HepG2 (cell line): ENCODE measurements around the gene WDR7.

Source experiments
- EP300 ChIP-seq, 3 experiments: sonication (generic) in 1 of 3; formaldehyde crosslinking in 1 of 3; IDR thresholded peaks; 2 replicates each; pipeline versions ENCODE4 v1.5.1 to v1.6.1; 2011 to 2020; ENCODE audit warnings: low read depth in 2 of 3, low read length in 2 of 3, borderline replicate concordance in 1 of 3, improper control_type of control experiment in 1 of 3, mild to moderate bottlenecking in 1 of 3, missing genetic modification reagents in 1 of 3, moderate library complexity in 1 of 3
- EZH2 ChIP-seq: conservative IDR thresholded peaks from 2 replicates; pipeline ENCODE4 v1.6.1; 2012; ENCODE audit warnings: mild to moderate bottlenecking, low read depth, low read length, moderate library complexity
- MEF2D ChIP-seq: sonication (generic); formaldehyde crosslinking; IDR thresholded peaks from 2 replicates; pipeline ENCODE4 v1.5.1; 2020; ENCODE audit warnings: mild to moderate bottlenecking, missing genetic modification reagents
- MXD4 ChIP-seq: IDR thresholded peaks from 2 replicates; pipeline ENCODE4 v1.6.1; 2016; ENCODE audit warnings: mild to moderate bottlenecking, missing biosample characterization, missing genetic modification reagents
- REST ChIP-seq, 2 experiments: IDR thresholded peaks; 2 replicates each; pipeline ENCODE4 v1.6.1; 2011 to 2012; ENCODE audit warnings: low read length in 2 of 2, borderline replicate concordance in 1 of 2, low read depth in 1 of 2, mild to moderate bottlenecking in 1 of 2, moderate library complexity in 1 of 2
- SIN3A ChIP-seq: IDR thresholded peaks from 2 replicates; pipeline ENCODE4 v1.6.1; 2011; ENCODE audit warnings: low read depth, mild to moderate bottlenecking, control low read depth, low read length, borderline replicate concordance
- ZBTB44 ChIP-seq: sonication (generic); formaldehyde crosslinking; IDR thresholded peaks from 2 replicates; pipeline ENCODE4 v1.4.0; 2020; ENCODE audit warnings: missing genetic modification reagents

- no peak for TF ChIP-seq ZBTB44
- no peak for TF ChIP-seq REST (IDR thresholded peaks at IDR 0.05; ENCODE audit: borderline replicate concordance in 1 of 2, low read depth in 1 of 2, low read length in 2 of 2)
- TF ChIP-seq SIN3A: no peak
- TF ChIP-seq EZH2: no peak
- no peak for TF ChIP-seq MXD4 (CRISPR knock-in tag)
- TF ChIP-seq MEF2D (CRISPR knock-in tag): no peak
- no peak for TF ChIP-seq EP300 (IDR thresholded peaks at IDR 0.05; ENCODE audit: low read depth in 2 of 2, low read length in 2 of 2)
- no peak for TF ChIP-seq EP300 (CRISPR knock-in tag; IDR thresholded peaks at IDR 0.05; ENCODE audit: borderline replicate concordance)
Observed at GRCh38 chr18:57023275-57023882, 372.2 kb downstream of the WDR7 start.
